NCI-H2107 treated with DMSO at 0.1 percent for 48 hours (cell line): ENCODE measurements around the gene PRDM16.
"Not testable (repeated sequence)": the region's sequence is repeated elsewhere in the genome, so short reads cannot be mapped to it uniquely, and the experiment has no call there.

Experiments
- DNase-seq: peaks from one replicate; lab custom pipeline; 2025; ENCODE audit not compliant: unreplicated experiment; lab: John Stamatoyannopoulos, UW

PRDM16 gene

DNA sequence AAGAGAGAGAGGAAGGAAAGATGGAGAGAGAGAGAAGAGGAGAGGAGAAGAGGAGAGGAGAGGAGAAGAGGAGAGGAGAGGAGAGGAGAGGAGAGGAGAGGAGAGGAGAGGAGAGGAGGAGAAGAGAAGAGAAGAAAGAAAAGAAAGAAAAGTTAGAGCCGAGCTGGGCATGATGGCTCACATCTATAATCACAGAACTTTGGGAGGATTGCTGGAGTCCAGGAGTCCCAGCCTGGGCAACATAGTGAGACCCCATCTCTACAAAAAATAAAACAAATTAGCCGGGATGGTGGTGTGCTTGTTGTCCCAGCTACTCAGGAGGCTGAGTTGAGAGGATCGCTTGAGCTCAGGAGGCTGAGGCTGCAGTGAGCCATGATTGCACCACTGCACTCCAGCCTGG lies 171.0 kb downstream of the PRDM16 start:
- not testable (repeated sequence) for DNase-seq

DNA sequence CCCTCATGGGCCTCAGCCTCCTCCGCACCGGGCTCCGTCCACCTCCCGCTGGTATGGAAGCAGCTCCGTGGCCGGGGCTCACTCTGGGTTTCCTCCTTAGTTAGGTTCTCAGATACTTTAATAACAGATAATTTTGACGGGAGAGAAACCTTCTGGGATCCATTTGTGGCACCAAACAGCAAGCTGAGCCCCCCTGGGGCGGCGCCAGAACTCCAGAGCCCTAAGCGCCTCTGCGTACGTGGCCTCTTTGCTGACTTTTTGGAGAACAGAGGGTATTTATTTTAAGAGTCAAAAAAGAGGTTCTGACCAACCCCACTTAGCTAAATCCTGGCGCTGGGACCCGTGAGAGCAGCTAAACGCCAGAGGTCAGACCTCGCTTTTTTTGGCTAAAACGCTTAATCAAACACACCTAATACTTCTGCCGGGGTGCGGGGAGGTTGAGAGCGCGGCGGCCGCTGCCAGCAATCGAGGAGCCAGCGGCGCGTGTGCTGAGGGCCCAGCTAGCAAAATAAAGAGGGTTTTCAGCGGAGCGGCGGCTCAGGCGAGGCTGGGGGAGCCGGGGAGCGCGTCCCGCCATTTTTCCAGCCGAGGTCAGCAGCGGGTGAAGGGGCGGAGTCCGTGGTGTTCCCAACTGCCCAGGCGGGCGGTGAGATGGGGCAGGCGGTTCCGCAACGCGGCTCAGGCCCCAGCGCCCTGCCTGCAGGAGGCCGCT lies 171.7 kb downstream of the PRDM16 start:
- no peak for DNase-seq

DNA sequence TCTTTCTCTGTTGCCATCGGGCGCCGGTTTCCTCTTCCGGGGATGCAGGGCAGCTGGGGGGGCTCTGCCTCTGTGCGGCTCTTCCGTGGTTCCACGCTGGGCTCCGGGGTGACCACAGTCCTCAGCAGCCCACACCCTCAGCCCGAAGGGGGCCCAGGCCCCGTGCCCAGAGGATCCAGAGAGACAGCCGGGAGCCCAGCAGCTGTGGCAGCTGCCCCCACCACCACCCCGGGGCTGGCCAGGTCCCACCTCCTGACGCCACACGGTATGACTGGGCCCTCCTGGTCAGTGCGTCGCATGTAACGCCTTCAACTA lies 172.2 kb downstream of the PRDM16 start:
- no peak for DNase-seq

DNA sequence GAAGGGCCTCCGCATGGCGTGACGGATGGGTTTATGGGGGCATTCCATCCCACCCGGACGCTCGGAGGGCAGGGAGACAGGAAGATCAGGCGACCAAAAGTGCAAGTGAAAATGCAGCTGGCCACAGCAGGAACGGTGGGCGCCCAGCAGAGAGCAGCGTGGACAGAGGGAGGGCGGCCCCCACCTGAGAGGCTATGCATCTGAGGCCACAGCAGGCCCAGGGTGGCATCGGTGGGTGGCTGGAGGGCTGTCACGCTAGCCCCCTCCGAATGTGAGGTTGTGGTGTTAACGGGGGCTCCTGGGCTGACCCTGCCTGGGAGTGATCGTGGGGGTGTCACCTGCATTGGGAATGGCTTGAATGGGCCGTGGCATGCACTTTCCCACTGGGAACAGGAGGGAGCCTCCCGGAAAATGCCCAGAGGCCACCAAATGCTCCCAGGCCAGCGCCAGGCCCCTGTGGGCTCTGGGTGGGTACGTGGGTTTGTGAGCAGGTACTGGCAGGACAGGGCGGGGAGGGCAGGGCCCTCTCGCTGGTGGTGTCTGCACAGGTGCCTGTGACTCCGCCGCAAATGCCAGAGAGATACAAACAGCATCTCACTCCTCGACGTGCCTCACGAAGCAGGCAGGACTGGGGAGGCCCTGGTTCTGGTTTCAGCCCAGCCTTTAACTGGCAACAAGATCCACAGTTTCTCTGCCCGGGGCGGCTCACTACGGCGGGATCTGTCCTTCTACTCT lies 172.8 kb downstream of the PRDM16 start:
- no peak for DNase-seq

DNA sequence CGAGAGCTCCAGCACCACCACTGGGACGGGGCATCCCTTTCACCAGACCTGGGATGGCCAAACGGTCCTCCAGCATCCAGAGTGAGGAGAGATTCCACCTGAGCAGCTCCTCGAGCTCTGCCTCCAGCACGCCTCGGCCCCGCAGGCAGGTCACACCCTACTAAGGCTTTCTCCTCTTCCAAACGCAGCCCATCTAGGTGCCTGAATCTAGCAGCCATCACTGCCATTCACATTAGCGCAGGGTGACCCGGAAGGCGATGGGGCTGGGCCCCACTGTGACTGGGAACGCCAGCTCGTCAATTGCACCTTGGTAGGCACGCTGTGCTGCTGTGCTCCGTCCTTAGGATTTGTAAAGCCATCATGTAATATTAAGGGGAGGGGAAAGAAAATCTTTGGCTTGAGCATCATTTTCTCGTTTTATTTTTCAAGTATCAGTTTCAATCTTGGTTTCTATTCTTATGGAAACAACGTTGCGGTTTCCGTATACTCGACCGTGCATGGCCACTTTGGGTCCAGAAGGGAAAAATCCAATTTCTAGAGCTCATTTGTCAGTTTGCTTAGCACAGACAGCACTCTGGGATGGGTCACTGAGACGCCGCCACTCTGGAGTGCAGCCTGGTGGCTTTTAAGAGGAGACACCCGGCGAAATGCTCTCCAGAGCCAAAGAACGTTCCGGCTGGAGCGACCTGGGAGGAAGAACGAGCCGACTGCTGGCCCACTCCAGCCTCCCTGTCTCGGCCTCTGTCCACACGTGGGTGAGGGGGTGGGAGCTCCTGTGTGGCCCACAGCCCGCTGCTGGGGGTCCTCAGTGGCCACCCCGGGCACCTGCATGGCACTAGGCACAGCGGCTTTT lies 173.6 kb downstream of the PRDM16 start:
- no peak for DNase-seq

DNA sequence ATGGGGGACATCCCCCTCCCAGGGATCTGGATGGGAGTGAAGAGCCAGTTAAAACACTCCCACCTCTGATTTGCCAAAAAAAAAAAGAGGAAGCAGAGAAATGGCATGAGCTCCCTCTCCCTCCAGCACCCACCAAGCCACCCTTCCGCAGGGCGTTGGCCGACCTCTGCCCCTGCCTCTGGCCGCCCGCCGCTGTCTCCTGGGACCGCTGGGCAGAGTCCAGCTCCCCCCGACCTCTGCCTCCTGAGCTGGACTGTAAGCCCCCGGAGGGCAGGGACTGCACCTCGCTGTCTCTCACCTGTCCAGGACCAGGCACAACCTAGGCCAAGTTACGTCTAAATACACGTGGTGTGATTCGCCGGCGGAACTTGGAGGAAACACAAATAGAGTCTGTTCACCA lies 174.3 kb downstream of the PRDM16 start:
- no peak for DNase-seq

DNA sequence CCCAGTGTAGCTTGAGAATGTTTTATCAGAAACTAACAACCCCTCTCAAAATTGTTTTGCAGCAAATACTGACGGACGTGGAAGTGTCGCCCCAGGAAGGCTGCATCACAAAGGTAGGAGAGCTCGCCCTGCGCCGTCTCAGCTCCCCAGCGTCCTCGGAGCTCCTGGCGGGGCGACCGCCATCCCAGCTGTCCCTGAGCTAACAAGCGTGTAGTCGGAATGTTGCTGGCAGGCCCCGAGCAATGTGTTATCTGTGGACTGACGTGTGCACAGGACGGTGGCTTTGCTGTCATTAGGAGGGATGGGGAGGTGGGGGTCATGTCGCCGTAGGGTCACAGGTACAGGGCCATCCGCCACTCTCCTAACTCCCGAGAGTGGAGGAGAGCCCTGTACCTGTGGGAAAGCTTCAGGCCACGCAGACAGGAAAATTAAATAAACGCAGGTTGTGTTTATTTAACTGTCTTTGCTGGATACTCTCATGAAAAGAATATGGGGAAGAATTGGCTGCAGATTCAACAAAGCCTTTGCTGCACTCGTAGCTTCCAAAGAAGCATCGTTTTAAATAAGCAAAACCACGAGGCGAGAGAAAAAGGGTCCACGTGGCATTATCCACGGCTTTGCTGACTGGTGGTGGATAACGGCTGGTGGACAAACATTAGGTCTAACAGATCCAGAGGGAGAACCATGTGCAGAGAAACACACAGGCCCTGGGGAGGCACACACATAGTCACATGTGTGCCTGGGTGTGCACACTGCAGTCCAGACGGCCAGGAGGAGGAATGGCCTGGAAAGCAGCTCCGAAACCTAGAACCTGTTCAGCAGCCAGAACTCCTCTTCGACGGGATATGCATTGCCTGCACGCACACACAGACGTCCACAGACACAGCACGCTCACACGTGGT lies 175.3 kb downstream of the PRDM16 start:
- no peak for DNase-seq

DNA sequence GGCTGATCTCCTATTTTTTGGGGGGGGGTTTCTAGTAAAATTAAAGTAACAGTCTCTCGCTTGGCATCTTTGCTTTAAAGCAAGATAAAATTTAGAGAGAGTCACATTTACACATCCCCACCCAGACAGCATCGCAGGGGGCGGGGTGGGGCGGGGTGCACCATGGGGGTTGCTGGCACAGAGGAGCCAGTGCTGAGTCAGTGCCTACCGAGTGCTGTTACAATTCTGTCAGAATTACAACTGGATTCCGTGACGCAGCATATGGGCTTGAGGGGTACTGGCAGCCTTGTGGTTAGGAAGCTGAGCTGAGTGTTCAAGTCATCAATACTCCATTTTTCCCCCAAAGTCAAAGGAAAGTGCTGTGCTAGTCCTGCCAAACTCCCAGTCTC lies 175.9 kb downstream of the PRDM16 start:
- DNase-seq = no peak

DNA sequence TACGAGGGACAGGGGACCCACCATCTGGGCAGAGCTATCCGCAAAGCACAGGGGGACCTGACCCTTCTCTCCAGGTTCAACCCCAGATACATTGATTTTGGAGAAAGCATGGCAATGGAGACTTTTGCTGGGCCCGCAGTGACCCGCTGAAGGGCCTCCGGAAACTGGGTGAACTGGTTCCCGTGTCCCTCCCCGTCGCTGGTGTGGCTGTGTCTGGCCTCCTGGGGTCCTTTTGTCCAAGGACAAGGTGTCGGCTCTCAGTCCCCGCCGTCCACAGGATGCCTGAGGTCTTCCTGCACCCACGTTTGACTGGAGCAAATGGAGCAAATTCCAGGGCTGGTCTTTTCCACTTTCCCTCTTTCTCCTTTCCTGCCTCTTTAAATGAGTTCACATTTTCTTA lies 176.3 kb downstream of the PRDM16 start:
- DNase-seq = no peak

DNA sequence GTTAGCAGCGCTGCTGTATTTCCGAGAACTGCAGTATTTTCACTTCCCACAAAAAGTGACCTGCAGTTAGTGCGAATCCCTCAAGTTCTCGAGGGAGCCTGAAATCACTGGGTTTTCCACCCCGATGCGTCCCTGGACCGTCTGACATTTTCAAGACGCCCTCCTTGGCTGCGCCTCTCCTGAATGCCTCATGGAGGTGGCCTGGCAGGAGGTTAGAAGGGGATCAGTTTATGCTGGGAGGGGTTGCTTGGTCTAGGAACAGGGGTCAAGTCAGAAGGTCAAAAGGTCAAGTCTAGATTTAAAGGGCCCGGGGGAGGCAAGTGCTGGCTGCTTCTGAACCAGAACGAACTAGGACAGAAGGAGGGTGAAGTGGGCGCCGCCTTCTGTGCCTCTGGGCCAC lies 176.8 kb downstream of the PRDM16 start:
- no peak for DNase-seq

DNA sequence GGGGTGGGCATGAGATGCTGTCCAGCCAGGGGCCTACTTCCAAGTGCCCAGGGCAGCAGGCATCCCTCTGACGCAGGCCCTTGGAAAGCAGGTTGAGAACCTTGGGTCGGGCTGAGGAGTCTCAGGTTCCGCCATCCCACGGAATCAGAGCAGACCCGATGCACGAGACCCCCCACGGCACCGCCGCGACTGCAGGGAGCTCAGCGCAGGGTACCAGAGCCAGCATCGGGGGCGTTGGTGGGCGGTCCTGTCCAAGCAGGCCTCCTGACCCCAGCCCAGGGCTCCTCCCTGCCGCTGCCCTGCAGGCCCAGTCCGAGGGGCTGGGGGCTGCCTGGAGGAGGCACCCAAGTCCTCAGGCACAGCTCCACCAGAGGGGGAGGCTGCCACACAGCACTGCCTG lies 177.2 kb downstream of the PRDM16 start:
- no peak for DNase-seq

DNA sequence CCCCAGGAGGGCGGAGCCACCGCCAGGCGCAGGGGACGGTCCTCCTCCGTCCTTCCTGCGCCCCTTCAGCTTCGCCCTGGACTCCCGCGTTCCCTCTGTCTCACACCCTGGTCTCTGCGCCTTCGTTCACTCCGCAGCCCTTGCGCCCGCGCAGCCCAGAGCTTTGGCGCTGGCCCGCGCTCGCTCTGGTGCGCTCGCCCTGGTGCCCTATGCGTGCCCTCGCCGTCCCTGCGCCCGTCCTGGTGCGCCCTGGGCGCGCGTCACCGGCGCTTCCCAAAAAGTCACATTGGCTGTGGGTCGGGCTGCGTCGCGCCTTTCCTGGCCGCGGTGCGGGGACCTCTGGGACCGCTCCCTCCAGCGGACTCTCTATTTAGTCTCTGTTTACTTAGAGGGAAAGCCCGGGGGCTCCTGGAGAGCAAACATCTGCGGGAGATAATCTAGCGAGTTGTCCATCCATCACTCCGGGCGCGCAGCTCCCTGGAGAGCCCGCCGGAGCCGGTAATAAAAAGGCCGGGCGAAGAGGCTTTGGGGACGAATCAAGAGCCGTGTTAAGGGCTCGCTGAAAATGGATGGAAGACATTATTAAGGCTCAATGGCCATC lies 178.6 kb downstream of the PRDM16 start:
- no peak for DNase-seq

DNA sequence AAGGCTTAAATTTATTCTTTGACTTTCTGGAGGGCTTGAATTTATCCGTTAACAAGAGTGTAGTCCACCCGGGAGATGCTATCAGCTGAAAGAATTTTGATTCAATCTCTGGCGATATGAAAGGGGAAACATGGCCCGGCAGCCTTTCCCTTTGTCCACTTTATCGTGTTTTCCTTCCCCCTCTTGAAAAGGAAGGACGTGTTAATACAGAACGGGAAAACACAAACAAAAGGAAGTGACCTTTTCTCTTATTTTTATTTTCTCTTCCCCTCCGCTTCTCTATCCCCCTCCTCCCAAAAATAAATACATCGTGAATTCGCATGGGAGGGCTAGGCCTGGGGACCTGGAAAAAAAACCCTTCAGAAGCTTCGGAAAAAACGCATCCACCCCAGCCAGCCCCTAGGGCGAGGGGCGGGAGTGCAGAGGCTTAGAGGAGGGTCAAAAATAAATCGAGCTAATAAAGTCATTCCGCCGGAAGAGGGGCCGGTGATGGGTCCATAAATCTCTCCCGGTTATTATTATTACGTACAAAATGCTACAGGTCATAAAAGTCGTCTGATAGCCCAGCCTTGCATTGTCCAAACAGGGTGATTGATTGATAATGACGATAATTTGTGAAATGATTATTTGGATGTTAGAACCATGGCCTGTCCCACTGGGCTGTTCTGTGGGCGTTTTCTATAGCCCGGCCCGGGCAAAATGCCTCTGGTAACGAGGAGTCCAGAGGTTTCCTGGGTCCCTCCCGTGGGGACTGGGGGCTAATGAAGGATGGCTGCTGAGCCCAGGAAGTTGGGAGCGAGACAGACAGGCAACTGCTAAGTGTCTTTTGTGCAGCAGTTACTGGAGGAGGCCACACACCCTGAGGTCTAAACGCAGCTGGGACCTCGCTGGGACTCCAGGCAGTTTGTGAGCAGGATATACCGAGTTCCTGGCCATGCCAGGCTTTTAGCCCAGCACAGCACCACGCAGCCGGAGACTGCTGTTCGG lies 179.4 kb downstream of the PRDM16 start:
- DNase-seq = no peak

DNA sequence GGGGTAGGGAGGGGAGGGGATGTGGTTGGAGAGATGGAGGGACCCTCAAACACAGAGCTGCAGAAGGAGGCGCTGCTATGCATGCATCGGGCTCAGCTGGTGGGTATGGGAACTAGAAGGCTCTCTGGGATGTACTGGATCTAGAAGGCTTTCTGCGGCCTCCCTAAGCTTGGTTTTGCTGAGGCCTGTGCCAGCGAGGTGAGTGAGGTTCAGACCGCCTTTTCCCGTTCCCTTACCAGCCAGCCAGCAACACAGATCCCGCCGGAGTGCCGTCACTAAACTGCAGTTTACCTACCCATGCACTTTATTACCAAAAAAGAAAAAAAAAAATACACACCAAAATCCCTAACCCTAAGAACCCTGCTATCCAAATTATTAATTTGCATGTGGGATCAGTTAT lies 180.2 kb downstream of the PRDM16 start:
- DNase-seq = no peak

DNA sequence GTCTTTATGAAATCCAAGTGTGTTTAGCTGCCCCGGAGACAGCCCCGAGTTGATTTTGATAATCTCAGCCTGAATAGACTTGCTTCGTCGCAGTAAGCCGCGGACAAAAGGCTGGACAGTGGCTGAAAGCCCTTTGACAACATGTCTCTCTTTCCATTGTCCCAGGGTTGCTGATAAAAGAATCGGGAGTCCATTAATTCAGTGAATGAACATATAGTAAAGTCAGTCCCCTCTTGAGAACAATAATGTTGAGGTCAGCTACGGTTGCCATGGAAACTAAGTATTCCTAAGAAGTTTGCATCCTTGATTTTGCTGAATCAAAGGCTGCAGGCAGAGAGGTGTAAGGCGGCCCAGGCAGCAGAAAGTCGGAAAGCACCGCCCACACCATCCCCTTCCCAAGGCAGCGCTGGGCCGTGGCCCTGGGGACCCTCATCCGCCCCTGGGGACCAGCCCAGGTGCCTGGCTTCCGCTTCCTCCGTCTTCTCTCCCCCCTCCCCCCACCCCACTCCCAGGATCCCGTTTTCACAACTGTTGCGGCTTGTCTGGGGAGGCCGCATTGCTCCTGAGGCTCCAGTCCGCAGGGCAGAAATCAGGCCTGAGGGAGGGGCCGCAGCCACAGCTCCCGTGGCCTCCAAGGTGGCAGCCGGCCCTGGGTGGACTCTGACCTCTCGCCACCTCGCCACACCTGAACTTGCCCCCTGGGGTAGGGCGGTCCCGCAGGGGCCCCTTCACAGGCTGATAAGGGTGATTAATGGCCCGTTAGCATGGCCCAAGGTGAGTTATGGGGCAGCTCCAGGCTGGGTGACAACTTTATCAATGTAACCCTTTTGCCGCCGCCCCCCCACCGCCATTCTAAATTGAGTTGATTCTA lies 180.9 kb downstream of the PRDM16 start:
- DNase-seq = no peak

DNA sequence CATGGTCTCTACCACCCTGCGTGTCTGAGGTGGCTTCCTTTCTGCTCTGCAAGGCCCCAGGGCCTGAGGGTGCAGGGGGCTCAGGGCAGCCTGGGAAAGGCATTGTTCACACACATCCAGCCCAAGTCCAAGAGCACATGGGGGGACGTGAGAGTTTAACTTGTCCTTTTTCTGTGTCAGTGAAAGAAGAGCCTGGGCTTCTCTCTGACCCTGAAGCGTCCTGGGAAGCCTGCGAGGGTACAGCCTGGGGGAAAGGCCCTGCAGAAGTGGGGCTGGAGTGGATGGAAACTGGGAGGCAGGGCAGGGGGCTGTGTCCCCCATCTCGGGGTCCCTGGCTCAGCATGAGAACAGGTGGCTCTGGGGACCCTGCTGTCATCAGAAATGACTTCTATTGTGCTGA lies 181.6 kb downstream of the PRDM16 start:
- no peak for DNase-seq

DNA sequence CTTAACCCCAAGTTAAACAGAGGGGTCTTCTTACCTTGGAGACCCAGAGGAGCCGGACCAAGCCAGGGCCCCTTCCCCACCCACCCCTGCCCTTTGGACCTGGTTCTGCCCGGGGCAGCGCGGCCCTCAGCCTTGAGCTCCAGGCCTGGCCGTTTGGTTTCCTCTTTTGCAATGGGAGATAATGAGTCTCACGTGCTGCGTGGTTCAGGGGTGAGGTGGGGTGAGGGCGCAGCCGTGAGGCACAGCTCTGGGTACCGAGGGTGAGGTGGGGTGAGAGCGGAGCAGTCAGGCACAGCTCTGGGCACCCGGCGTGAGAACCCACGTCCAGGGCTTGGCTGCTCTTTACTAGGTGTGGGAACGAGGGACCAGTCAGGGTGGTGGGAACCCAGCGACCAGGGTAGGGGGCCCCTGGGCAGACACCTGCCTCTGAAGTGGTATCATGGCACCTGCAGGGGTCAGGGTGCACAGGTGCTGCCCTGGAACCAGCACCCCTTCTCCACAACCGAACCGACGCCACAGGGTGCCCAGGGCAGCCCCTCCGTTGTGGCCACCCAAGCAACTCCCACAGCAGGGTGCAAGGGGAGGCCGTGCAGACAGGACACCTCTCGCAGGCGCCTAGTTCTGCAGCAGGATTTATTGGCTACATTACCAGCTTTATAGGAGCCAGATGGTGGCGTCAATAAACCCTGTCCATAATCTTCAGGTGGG lies 182.2 kb downstream of the PRDM16 start:
- DNase-seq = no peak
